Osteocyte (in vitro differentiated cells): ENCODE data around the gene RICTOR. TPM values are rescaled to one million over a fixed set of nuclear protein-coding genes. Genes with fewer than 3 reads are reported as not detected.

Source experiments
- DNase-seq: peaks from one replicate; pipeline ENCODE4 v3.0.0; 2021; ENCODE audit warnings: mixed read lengths; ENCODE audit not compliant: unreplicated experiment; ENCODE audit errors: extremely low spot score
- H3K27ac Mint-ChIP-seq: one replicate; pipeline ENCODE4 v1.8.0; 2021; ENCODE audit warnings: mild to moderate bottlenecking, mixed read lengths; ENCODE audit not compliant: unreplicated experiment
- H3K27me3 Mint-ChIP-seq: one replicate; pipeline ENCODE4 v1.8.0; 2021; ENCODE audit warnings: mixed read lengths; ENCODE audit not compliant: unreplicated experiment
- H3K36me3 Mint-ChIP-seq: one replicate; pipeline ENCODE4 v1.8.0; 2021; ENCODE audit warnings: mixed read lengths; ENCODE audit not compliant: unreplicated experiment
- H3K4me1 Mint-ChIP-seq: one replicate; pipeline ENCODE4 v1.8.0; 2021; ENCODE audit warnings: mixed read lengths; ENCODE audit not compliant: unreplicated experiment
- H3K4me3 Mint-ChIP-seq: one replicate; pipeline ENCODE4 v1.8.0; 2021; ENCODE audit warnings: mild to moderate bottlenecking, moderate library complexity, mixed read lengths; ENCODE audit not compliant: unreplicated experiment
- H3K9me3 Mint-ChIP-seq: one replicate; pipeline ENCODE4 v1.8.0; 2021; ENCODE audit warnings: mixed read lengths; ENCODE audit not compliant: unreplicated experiment
- total RNA-seq: library from RNA; stranded (reverse); gene quantifications from 2 replicates; pipeline ENCODE4 v1.2.1, GENCODE V29; 2021
- TF ChIP-seq, protein P1 (sequence below): fragments of 200-600 bp; sonication (generic); IDR thresholded peaks from 2 replicates; pipeline ENCODE4 v1.5.0; 2021; ENCODE audit warnings: antibody characterized with exemption, mild to moderate bottlenecking, moderate library complexity

The RICTOR gene
- total RNA-seq, 1 donor from 2014 or later, result 31.2 TPM

DNA sequence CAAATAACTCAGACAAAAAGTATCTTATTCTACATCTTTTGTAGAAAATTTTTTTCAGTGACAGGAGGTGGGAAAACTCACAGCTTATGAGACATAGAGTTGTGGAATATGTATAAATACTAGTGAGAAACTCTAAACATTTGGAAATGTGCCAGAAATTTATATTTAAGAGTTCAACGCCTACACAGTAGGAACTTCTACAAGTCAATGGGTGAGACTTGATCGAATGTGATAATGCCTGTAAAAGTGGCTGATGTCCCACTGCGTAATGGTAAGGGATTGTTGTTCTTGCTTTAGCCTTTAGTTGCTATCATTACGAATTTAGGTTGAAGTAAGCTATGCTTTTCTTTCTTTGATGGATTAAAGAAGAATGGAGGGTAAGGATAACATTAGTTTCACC, 40.0 kb upstream of the RICTOR start:
- no peaks in the 10 kb centered on the region for H3K36me3 Mint-ChIP-seq
- no peak overlapping the region for H3K27ac Mint-ChIP-seq
- no peaks in the 10 kb centered on the region for H3K9me3 Mint-ChIP-seq
- TF ChIP-seq, protein P1, sequence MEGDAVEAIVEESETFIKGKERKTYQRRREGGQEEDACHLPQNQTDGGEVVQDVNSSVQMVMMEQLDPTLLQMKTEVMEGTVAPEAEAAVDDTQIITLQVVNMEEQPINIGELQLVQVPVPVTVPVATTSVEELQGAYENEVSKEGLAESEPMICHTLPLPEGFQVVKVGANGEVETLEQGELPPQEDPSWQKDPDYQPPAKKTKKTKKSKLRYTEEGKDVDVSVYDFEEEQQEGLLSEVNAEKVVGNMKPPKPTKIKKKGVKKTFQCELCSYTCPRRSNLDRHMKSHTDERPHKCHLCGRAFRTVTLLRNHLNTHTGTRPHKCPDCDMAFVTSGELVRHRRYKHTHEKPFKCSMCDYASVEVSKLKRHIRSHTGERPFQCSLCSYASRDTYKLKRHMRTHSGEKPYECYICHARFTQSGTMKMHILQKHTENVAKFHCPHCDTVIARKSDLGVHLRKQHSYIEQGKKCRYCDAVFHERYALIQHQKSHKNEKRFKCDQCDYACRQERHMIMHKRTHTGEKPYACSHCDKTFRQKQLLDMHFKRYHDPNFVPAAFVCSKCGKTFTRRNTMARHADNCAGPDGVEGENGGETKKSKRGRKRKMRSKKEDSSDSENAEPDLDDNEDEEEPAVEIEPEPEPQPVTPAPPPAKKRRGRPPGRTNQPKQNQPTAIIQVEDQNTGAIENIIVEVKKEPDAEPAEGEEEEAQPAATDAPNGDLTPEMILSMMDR, result no peak
- no peak overlapping the region for H3K4me3 Mint-ChIP-seq
- no peaks in the 10 kb centered on the region for H3K4me1 Mint-ChIP-seq
- DNase-seq, result no peak
- no peaks in the 10 kb centered on the region for H3K27me3 Mint-ChIP-seq

DNA sequence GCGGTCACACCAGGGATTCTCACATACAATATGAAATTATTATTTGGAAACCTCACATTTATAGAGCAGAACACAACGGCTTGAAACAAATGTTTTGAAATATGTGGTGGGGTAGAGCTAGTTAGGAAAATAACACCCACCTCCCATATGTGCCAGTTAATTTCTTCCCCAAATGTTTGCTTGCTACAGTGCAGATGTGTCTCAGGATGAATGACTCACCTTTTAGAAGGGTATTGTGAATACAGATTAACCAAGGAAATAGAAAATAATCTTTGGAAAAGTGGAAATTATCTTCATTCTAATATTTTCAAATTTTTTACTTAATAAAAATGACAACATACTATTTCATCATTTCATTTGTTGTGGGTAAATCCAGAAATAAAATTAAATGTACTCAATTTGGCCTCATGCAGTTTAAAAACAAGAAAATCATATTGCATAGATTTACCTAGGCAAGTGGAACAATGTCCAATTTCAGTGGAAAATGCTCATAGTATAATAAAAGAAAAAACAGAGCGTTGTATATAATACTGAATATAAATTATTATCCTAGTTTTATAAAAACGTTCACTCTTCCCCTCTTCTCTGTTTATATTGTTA, 39.3 kb upstream of the RICTOR start:
- TF ChIP-seq, protein P1, result no peak
- no peaks in the 10 kb centered on the region for H3K4me1 Mint-ChIP-seq
- no peaks in the 10 kb centered on the region for H3K36me3 Mint-ChIP-seq
- H3K27ac Mint-ChIP-seq, result no peak overlapping the region
- H3K9me3 Mint-ChIP-seq, result no peaks in the 10 kb centered on the region
- DNase-seq, result no peak
- no peaks in the 10 kb centered on the region for H3K27me3 Mint-ChIP-seq
- no peak overlapping the region for H3K4me3 Mint-ChIP-seq

DNA sequence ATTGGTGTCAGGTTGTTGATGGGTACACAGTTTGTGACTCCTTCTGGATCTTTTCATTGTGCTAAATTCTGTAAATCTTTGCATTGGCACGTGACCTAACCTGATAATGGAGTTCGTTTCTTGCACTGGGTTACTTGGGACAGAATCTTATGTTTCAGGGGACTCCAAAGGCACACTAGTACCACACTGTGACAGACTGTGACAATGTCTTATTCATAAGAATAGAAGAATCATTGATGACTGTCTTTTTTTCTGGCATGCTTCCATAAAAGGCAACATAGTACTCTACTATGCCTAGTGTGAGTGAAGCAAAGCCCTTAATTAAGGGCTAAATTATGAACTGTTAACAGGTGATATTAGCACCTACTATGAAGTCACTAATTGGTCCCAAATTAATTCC, 35.4 kb upstream of the RICTOR start:
- TF ChIP-seq, protein P1, result no peak
- Mint-ChIP-seq H3K27ac (no peak overlapping the region), H3K36me3 (no peaks in the 10 kb centered on the region), H3K9me3 (peaks cover 3% of the 10 kb centered on the region), H3K4me1 (peaks cover 3% of the 10 kb centered on the region), H3K27me3 (no peaks in the 10 kb centered on the region), H3K4me3 (no peak overlapping the region)
- no peak for DNase-seq

DNA sequence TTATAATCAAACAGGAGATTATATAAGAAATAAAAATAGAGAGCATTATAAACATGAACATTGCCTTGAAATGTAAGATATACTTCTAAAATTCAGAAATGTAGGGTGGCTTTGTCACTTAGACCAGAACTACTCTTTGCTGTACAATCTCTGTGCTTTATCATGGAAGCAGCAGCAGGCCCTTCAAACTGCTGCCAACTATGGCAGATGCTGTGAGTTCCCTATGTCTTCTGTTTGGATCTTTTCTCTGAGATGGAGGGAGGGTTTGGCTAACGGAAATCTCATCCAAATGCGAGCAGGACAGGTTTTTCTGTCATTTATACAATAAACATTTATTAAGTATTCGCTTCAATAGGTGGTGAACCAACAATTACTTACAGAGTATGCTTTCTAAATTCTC, 34.8 kb upstream of the RICTOR start:
- Mint-ChIP-seq H3K27ac (no peak overlapping the region), H3K27me3 (no peaks in the 10 kb centered on the region), H3K4me1 (peaks cover 8% of the 10 kb centered on the region), H3K36me3 (no peaks in the 10 kb centered on the region), H3K9me3 (peaks cover 3% of the 10 kb centered on the region), H3K4me3 (no peak overlapping the region)
- TF ChIP-seq, protein P1, result no peak
- no peak for DNase-seq

DNA sequence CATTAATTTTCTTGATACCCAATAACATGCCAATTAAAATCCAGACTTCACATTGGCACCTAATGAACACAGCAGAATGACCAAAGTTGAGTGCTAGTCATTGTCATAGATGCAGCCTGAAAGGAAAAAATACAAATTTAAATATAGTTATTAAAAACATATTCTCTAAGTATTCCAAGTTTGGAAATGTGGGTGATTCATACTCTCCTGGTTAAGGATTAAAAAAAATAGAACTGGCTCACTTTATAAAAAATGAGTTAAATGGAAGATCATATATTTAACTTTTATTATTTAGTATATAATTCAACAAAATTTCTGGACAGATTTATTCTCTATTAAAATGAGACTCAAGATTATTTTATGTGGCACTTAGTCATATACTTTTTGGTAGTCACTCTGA, 33.2 kb upstream of the RICTOR start:
- TF ChIP-seq, protein P1, result no peak
- Mint-ChIP-seq H3K27ac (no peak overlapping the region), H3K4me3 (no peak overlapping the region), H3K36me3 (no peaks in the 10 kb centered on the region), H3K9me3 (peaks cover 3% of the 10 kb centered on the region), H3K4me1 (peaks cover 23% of the 10 kb centered on the region), H3K27me3 (no peaks in the 10 kb centered on the region)
- no peak for DNase-seq
